Transverse colon (tissue), 4 donors: ENCODE results near the gene OR2V2. TPM values are rescaled to one million over a fixed set of nuclear protein-coding genes. Genes with fewer than 3 reads are reported as not detected.

Source experiments
- DNase-seq: peaks from one replicate; pipeline ENCODE4 v3.0.0-alpha.2; 2019
- H3K27ac ChIP-seq, 4 donors: fragments of 200-600 bp; sonication (generic); 2 replicates each; pipeline ENCODE4 v1.5.1; 2016 to 2018; ENCODE audit warnings: inconsistent platforms in 4 of 4
- H3K27me3 ChIP-seq: fragments of 200-600 bp; sonication (generic); 2 replicates; pipeline ENCODE4 v1.5.1; 2017; ENCODE audit warnings: inconsistent platforms
- H3K36me3 ChIP-seq, 4 donors: fragments of 200-600 bp; sonication (generic); 2 replicates each; pipeline ENCODE4 v1.5.1; 2017 to 2019; ENCODE audit warnings: inconsistent platforms in 4 of 4
- H3K4me1 ChIP-seq, 4 donors: fragments of 200-600 bp; sonication (generic); 2 replicates each; pipeline ENCODE4 v1.5.1; 2017 to 2020; ENCODE audit warnings: inconsistent platforms in 4 of 4
- H3K4me3 ChIP-seq, 4 donors: fragments of 200-600 bp; sonication (generic); 1 replicate in 1 of 4; 2 replicates in 3 of 4; pipeline versions ENCODE4 v1.5.1 to v1.6.1; 2017 to 2019; ENCODE audit warnings: inconsistent platforms in 4 of 4
- H3K9me3 ChIP-seq, 2 donors: fragments of 200-600 bp; sonication (generic); 2 replicates each; pipeline ENCODE4 v1.5.1; 2017 to 2019; ENCODE audit warnings: inconsistent platforms in 2 of 2
- CTCF ChIP-seq, 5 experiments: fragments of 200-600 bp in 3 of 5; fragments of 450-650 bp in 2 of 5; sonication (generic) in 3 of 5; IDR thresholded peaks; 1 replicate in 2 of 5; 2 replicates in 3 of 5; pipeline ENCODE4 v1.5.1; 2016 to 2017; ENCODE audit warnings: antibody characterized with exemption in 5 of 5, inconsistent platforms in 3 of 5, mild to moderate bottlenecking in 2 of 5, moderate library complexity in 1 of 5
- EP300 ChIP-seq: sonication (generic); formaldehyde crosslinking; IDR thresholded peaks from one replicate; pipeline ENCODE4 v1.6.1; 2017; ENCODE audit warnings: antibody characterized with exemption, low read depth
- POLR2A ChIP-seq: fragments of 450-650 bp; IDR thresholded peaks from one replicate; pipeline ENCODE4 v1.6.1; 2016; ENCODE audit warnings: antibody characterized with exemption, mild to moderate bottlenecking, moderate library complexity
- POLR2AphosphoS5 ChIP-seq, 3 donors: sonication (generic); formaldehyde crosslinking; IDR thresholded peaks; one replicate each; pipeline ENCODE4 v1.6.1; 2016; ENCODE audit warnings: antibody characterized with exemption in 3 of 3
- WGBS, 2 donors: methylation state at CpG; one replicate each; pipeline ENCODE4 v1.1.5; 2018; ENCODE audit warnings: low coverage in 1 of 2; 5-methylcytosine and 5-hydroxymethylcytosine counted together
- in situ Hi-C, 4 donors: fragments of 200-750 bp; cut with MboI; loops; one replicate each; pipeline versions ENCODE4 v1.15.0 to v1.15.1; 2017; ENCODE audit warnings: low sequenced_read_pairs in 3 of 4, low pct_ligation_motif_present in 1 of 4, low pct_unique_long_range_greater_than_20kb in 1 of 4
- intact Hi-C: fragments of 100-400 bp; cut with DNase I; formaldehyde crosslinking; loops from one replicate; pipeline ENCODE4 v1.15.1; 2023; ENCODE audit warnings: low total_unique reads
- total RNA-seq, 4 donors: library from RNA; depleted of rRNA; stranded (reverse); fragments of >200 nt; gene quantifications; one replicate each; pipeline ENCODE4 v1.1.0, GENCODE V29; 2016

Gene OR2V2
- total RNA-seq, 4 donors from 2014 or later, result not detected

- no peak for DNase-seq
- TF ChIP-seq EP300 (no peak), POLR2A (no peak), CTCF (IDR thresholded peaks at IDR 0.05) (no peak)
- in situ Hi-C loops (no loop called here), intact Hi-C loops (no loop called here)
- H3K4me1 ChIP-seq, result no peaks in the 10 kb centered on the region
- 20 to 78% methylated on average over 1 to 7 of the region's 7 CpGs for WGBS, 2 donors
- no peaks in the 10 kb centered on the region for H3K9me3 ChIP-seq
- no peak overlapping the region for H3K4me3 ChIP-seq
- H3K36me3 ChIP-seq, result no peaks in the 10 kb centered on the region
- H3K27me3 ChIP-seq, result peaks cover 16% of the 10 kb centered on the region
- H3K27ac ChIP-seq, result no peak overlapping the region
Observed at GRCh38 chr5:181142054-181142453, 5.3 kb upstream of the OR2V2 start.

- in situ Hi-C loops (no loop called here), intact Hi-C loops (no loop called here)
- 42 to 53% methylated on average over 1 of the region's 1 CpG for WGBS, 2 donors
- H3K4me1 ChIP-seq, result no peaks in the 10 kb centered on the region
- no peaks in the 10 kb centered on the region for H3K9me3 ChIP-seq
- no peak for TF ChIP-seq EP300
- no peak overlapping the region for H3K4me3 ChIP-seq
- peaks cover 32% of the 10 kb centered on the region for H3K27me3 ChIP-seq
- H3K27ac ChIP-seq, result no peak overlapping the region
- no peak for DNase-seq
- H3K36me3 ChIP-seq, result no peaks in the 10 kb centered on the region
Observed at GRCh38 chr5:181145133-181145532, 2.3 kb upstream of the OR2V2 start.

- no peak overlapping the region for H3K4me3 ChIP-seq
- H3K9me3 ChIP-seq, result no peaks in the 10 kb centered on the region
- no peak for TF ChIP-seq EP300
- TF ChIP-seq POLR2A, result no peak
- no peak for TF ChIP-seq CTCF (IDR thresholded peaks at IDR 0.05)
- no peak for TF ChIP-seq POLR2AphosphoS5 (IDR thresholded peaks at IDR 0.05)
- DNase-seq, result no peak
- no peak overlapping the region for H3K27ac ChIP-seq
- no peaks in the 10 kb centered on the region for H3K36me3 ChIP-seq
- 80 to 86% methylated on average over 2 to 6 of the region's 6 CpGs for WGBS, 2 donors
- peaks cover 31% of the 10 kb centered on the region for H3K27me3 ChIP-seq
- in situ Hi-C loops, result no loop called here
- no peaks in the 10 kb centered on the region for H3K4me1 ChIP-seq
- intact Hi-C loops, result no loop called here
Observed at GRCh38 chr5:181149355-181149754, 2.0 kb downstream of the OR2V2 start.

- 55 to 77% methylated on average over 2 to 14 of the region's 14 CpGs for WGBS, 2 donors
- Histone ChIP-seq H3K36me3 (no peaks in the 10 kb centered on the region), H3K27me3 (peaks cover 31% of the 10 kb centered on the region), H3K9me3 (no peaks in the 10 kb centered on the region), H3K27ac (no peak overlapping the region), H3K4me1 (no peaks in the 10 kb centered on the region), H3K4me3 (no peak overlapping the region)
- in situ Hi-C loops (no loop called here), intact Hi-C loops (no loop called here)
- no peak for DNase-seq
- TF ChIP-seq POLR2A, result no peak
- TF ChIP-seq CTCF (IDR thresholded peaks at IDR 0.05), result no peak
- TF ChIP-seq EP300, result no peak
- TF ChIP-seq POLR2AphosphoS5 (IDR thresholded peaks at IDR 0.05), result no peak
Observed at GRCh38 chr5:181149806-181150733, 2.7 kb downstream of the OR2V2 start.
